HG02973 (cell line): Measurements from ENCODE around the gene BLTP1.
"Not testable (repeated sequence)": the region's sequence is repeated elsewhere in the genome, so short reads cannot be mapped to it uniquely, and the experiment has no call there.

Experiments
- ATAC-seq: cut with Tn5 transposase; IDR thresholded peaks from one replicate; pipeline ENCODE4 v1.9.1; 2021; ENCODE audit warnings: moderate library complexity; ENCODE audit not compliant: unreplicated experiment

The BLTP1 gene

GRCh38 chr4:122151982-122152710, at the start of gene BLTP1:
Gene BLTP1, plus strand, starts transcription at chr4:122152331. Its CDS starts 18,317 bp downstream, at chr4:122170648.
- ATAC-seq = peak; percentile 95

- ATAC-seq = no peak
These were observed 47.9 kb upstream of the BLTP1 start for GRCh38 chr4:122104184-122104583.

GRCh38 chr4:122107680-122108079, 44.5 kb upstream of the BLTP1 start:
- ATAC-seq = no peak

GRCh38 chr4:122110304-122110703, 41.8 kb upstream of the BLTP1 start:
- not testable (repeated sequence) for ATAC-seq

GRCh38 chr4:122117743-122118142, 34.4 kb upstream of the BLTP1 start:
- no peak for ATAC-seq

- ATAC-seq = no peak
These were observed 33.9 kb upstream of the BLTP1 start for GRCh38 chr4:122118243-122118642.

- ATAC-seq = no peak
These were observed 32.4 kb upstream of the BLTP1 start for GRCh38 chr4:122119739-122120138.

- ATAC-seq = no peak
These were observed 30.5 kb upstream of the BLTP1 start for GRCh38 chr4:122121593-122121992.

GRCh38 chr4:122122083-122122482, 30.0 kb upstream of the BLTP1 start:
- ATAC-seq = no peak

GRCh38 chr4:122129061-122129460, 23.1 kb upstream of the BLTP1 start:
- no peak for ATAC-seq

- no peak for ATAC-seq
These were observed 20.5 kb upstream of the BLTP1 start for GRCh38 chr4:122131562-122132157.

- no peak for ATAC-seq
These were observed 19.2 kb upstream of the BLTP1 start for GRCh38 chr4:122132891-122133290.

GRCh38 chr4:122139139-122139538, 13.0 kb upstream of the BLTP1 start:
- ATAC-seq = no peak

GRCh38 chr4:122140834-122141233, 11.3 kb upstream of the BLTP1 start:
- no peak for ATAC-seq

GRCh38 chr4:122142687-122143086, 9.4 kb upstream of the BLTP1 start:
- no peak for ATAC-seq

- no peak for ATAC-seq
These were observed 5.5 kb upstream of the BLTP1 start for GRCh38 chr4:122146652-122147051.

- ATAC-seq = no peak
These were observed 1.2 kb upstream of the BLTP1 start for GRCh38 chr4:122150931-122151330.

GRCh38 chr4:122152711-122153226, 638 bp downstream of the BLTP1 start:
- peak; percentile 41 for ATAC-seq

GRCh38 chr4:122156819-122157218, 4.7 kb downstream of the BLTP1 start:
- no peak for ATAC-seq

- no peak for ATAC-seq
These were observed 11.2 kb downstream of the BLTP1 start for GRCh38 chr4:122163301-122163700.

GRCh38 chr4:122163767-122164166, 11.6 kb downstream of the BLTP1 start:
- ATAC-seq = no peak

- ATAC-seq = no peak
These were observed 15.2 kb downstream of the BLTP1 start for GRCh38 chr4:122167369-122167768.
